Heart right ventricle (tissue), 16 donors: ENCODE results near the gene RBBP8NL. TPM values are rescaled to one million over a fixed set of nuclear protein-coding genes. Genes with fewer than 3 reads are reported as not detected.

Experiments used
- ATAC-seq, 8 donors: fragments of 200-7000 bp; cut with Tn5 transposase; one replicate each; pipeline ENCODE4 v1.9.1; 2020; ENCODE audit warnings: mild to moderate bottlenecking in 8 of 8, moderate library complexity in 8 of 8, moderate number of reproducible peaks in 1 of 8
- DNase-seq, 2 donors: peaks; one replicate each; pipeline ENCODE4 v3.0.0-alpha.2; 2020
- H3K27ac ChIP-seq, 10 donors: fragments of 200-600 bp; sonication (generic) in 2 of 10; one replicate each; pipeline versions ENCODE4 v1.5.0 to v1.8.0; 2020 to 2022; ENCODE audit warnings: mild to moderate bottlenecking in 3 of 10
- H3K27me3 ChIP-seq, 7 donors: fragments of 200-600 bp; one replicate each; pipeline ENCODE4 v1.8.0; 2021 to 2022; ENCODE audit warnings: mild to moderate bottlenecking in 2 of 7
- H3K36me3 ChIP-seq, 9 donors: fragments of 200-600 bp; sonication (generic) in 1 of 9; one replicate each; pipeline versions ENCODE4 v1.5.0 to v1.8.0; 2020 to 2022; ENCODE audit warnings: mild to moderate bottlenecking in 2 of 9
- H3K4me1 ChIP-seq, 9 donors: fragments of 200-600 bp; sonication (generic) in 1 of 9; one replicate each; pipeline versions ENCODE4 v1.5.0 to v1.8.0; 2020 to 2022; ENCODE audit warnings: mild to moderate bottlenecking in 4 of 9
- H3K4me3 ChIP-seq, 10 donors: fragments of 200-600 bp; sonication (generic) in 2 of 10; one replicate each; pipeline versions ENCODE4 v1.5.0 to v1.8.0; 2020 to 2022; ENCODE audit warnings: mild to moderate bottlenecking in 7 of 10, moderate library complexity in 2 of 10
- H3K9me3 ChIP-seq, 11 donors: fragments of 200-600 bp in 10 of 11; sonication (generic) in 2 of 11; one replicate each; pipeline versions ENCODE4 v1.5.0 to v1.8.0; 2013 to 2022; ENCODE audit warnings: mild to moderate bottlenecking in 2 of 11, control low read depth in 1 of 11, moderate library complexity in 1 of 11
- CTCF ChIP-seq, 9 donors: fragments of 200-600 bp; sonication (generic) in 2 of 9; IDR thresholded peaks; one replicate each; pipeline versions ENCODE4 v1.5.0 to v1.8.0; 2021 to 2022; ENCODE audit warnings: antibody characterized with exemption in 9 of 9, mild to moderate bottlenecking in 5 of 9, moderate library complexity in 1 of 9
- WGBS, 2 donors: extraction: QIAGEN DNeasy Blood & Tissue Kit; methylation state at CpG; one replicate each; pipeline ENCODE4 v1.1.7; 2013; ENCODE audit warnings: inconsistent platforms in 1 of 2; 5-methylcytosine and 5-hydroxymethylcytosine counted together
- intact Hi-C, 10 donors: fragments of 100-400 bp; cut with DNase I; formaldehyde crosslinking; loops; one replicate each; pipeline versions ENCODE4 v1.11.1 to v1.14.2; 2022
- polyA plus RNA-seq, 2 donors: library from polyadenylated mRNA; stranded (reverse); fragments of 200-250 nt; gene quantifications; one replicate each; pipeline ENCODE4 v1.2.3, GENCODE V29; 2013
- total RNA-seq, 10 donors: library from RNA; stranded (reverse); fragmentation: NEBNext Ultra II Directional in 3 of 10; extraction: Animal tissue kit (Norgen Biotek cat#: 25700) in 3 of 10; gene quantifications; one replicate each; pipeline versions ENCODE4 v1.2.1 to v1.2.4, GENCODE V29; 2021 to 2023
- donor health status: Arrhythmogenic right ventricular cardiomyopathy.
- donor health status: ischemic (EF 13 %, LVEDD 7.1; RV severe dilation, severe dysfunction).
- donor health status: healthy with polysubstance abuse.
- donor health status: DM: no; HTN: yes; CAD: no.
- donor health status: DM: no; HTN: no; CAD: no.
- donor health status: ischemic (EF 25% LVEDD 6.9; RV normal size, moderate dysfunction).
- donor health status: ischemic (EF 25% LVEDD 5.7; RV mildly dilated, moderate dysfunction).
- donor health status: healthy.
- donor health status: DM: yes; HTN: yes; CAD: no.
- donor health status: Ischemic cardiomyopathy.
- donor health status: ischemic (EF 35%, LVEDD 5.7; RV mildly dilated, moderate dysfunction).
- donor health status: nonischemic (EF 11% LVEDD 7.7; RV severe dilation, severe dysfunction).
- donor health status: DM: yes; HTN: yes; CAD: no.
- donor health status: PGD.
- donor health status: ischemic (EF 29% LVEDD 5.4; RV normal size, mild dysfunction).
- donor health status: nonischemic (EF 23%, LVEDD 6.1; RV moderate dilation, normal function).

RBBP8NL gene
- total and polyA plus RNA-seq, 12 donors: not detected

GRCh38 chr20:62425281-62426058 lies 1.9 kb downstream of the RBBP8NL start:
- no peak for ATAC-seq

GRCh38 chr20:62424249-62425107 lies 2.9 kb downstream of the RBBP8NL start:
- peaks cover 0 to 41% (median 18%) of the 10 kb centered on the region in 7 donors for H3K27me3 ChIP-seq
- H3K9me3 ChIP-seq: no peaks in the 10 kb centered on the region
- 51 to 55% methylated on average over 23 of the region's 23 CpGs for WGBS, 2 donors
- DNase-seq (no peak), ATAC-seq (peak in 2 of 8 donors; percentile 27 to 45)
- no peak overlapping the region for H3K27ac ChIP-seq
- H3K4me1 ChIP-seq: no peaks in the 10 kb centered on the region
- TF ChIP-seq CTCF (IDR thresholded peaks at IDR 0.05): no peak
- intact Hi-C loops: loop anchor here in 2 of 10 donors (10.0 kb wide), 2 partner anchors 60 to 150 kb away; no protein-coding TSS in a partner anchor
- H3K4me3 ChIP-seq: no peak overlapping the region
- H3K36me3 ChIP-seq: no peaks in the 10 kb centered on the region

More at GRCh38 chr20:62425281-62426058, 1.9 kb downstream of the RBBP8NL start:
- WGBS, 2 donors: 82 to 85% methylated on average over 21 of the region's 21 CpGs
- Histone ChIP-seq H3K4me1 (no peaks in the 10 kb centered on the region), H3K4me3 (no peak overlapping the region), H3K27ac (no peak overlapping the region), H3K27me3 (peaks cover 0 to 41% (median 18%) of the 10 kb centered on the region in 7 donors), H3K36me3 (no peaks in the 10 kb centered on the region), H3K9me3 (no peaks in the 10 kb centered on the region)
- no peak for TF ChIP-seq CTCF (IDR thresholded peaks at IDR 0.05)
- no peak for DNase-seq
- intact Hi-C loops: loop anchor here in 2 of 10 donors (10.0 kb wide), 2 partner anchors 59 to 149 kb away; no protein-coding TSS in a partner anchor

- Histone ChIP-seq H3K4me1 (no peaks in the 10 kb centered on the region), H3K27ac (no peak overlapping the region), H3K36me3 (no peaks in the 10 kb centered on the region), H3K27me3 (peaks cover 0 to 47% (median 18%) of the 10 kb centered on the region in 7 donors), H3K4me3 (no peak overlapping the region), H3K9me3 (no peaks in the 10 kb centered on the region)
- ATAC-seq: no peak
- intact Hi-C loops: loop anchor here in 2 of 10 donors (10.0 kb wide), 2 partner anchors 61 to 151 kb away; no protein-coding TSS in a partner anchor
- no peak for TF ChIP-seq CTCF (IDR thresholded peaks at IDR 0.05)
- WGBS, 2 donors: 48 to 51% methylated on average over 10 of the region's 10 CpGs
- no peak for DNase-seq
Observed at GRCh38 chr20:62423326-62423706, 4.0 kb downstream of the RBBP8NL start.

- no peaks in the 10 kb centered on the region for H3K36me3 ChIP-seq
- WGBS, 2 donors: 84 to 85% methylated on average over 20 of the region's 20 CpGs
- peaks cover 0 to 48% (median 18%) of the 10 kb centered on the region in 7 donors for H3K27me3 ChIP-seq
- H3K4me1 ChIP-seq: no peaks in the 10 kb centered on the region
- intact Hi-C loops: loop anchor here in 2 of 10 donors (10.0 kb wide), 2 partner anchors 62 to 152 kb away; no protein-coding TSS in a partner anchor
- DNase-seq (no peak), ATAC-seq (no peak)
- TF ChIP-seq CTCF (IDR thresholded peaks at IDR 0.05): no peak
- no peak overlapping the region for H3K27ac ChIP-seq
- H3K4me3 ChIP-seq: no peak overlapping the region
- no peaks in the 10 kb centered on the region for H3K9me3 ChIP-seq
Observed at GRCh38 chr20:62422636-62423325, 4.6 kb downstream of the RBBP8NL start.
